PC-9 (cell line): ENCODE results near the gene CCDC85B. TPM values are rescaled to one million over a fixed set of nuclear protein-coding genes. Genes with fewer than 3 reads are reported as not detected.

Source experiments
- BruUV-seq: library from RNA; stranded (reverse); fragments of 400-500 nt; replicated peaks from 2 replicates; lab custom pipeline; 2021; lab: Mats Ljungman, UMichigan
- CTCF ChIA-PET: fragments of 300-600 bp; sonication (Branson Sonifier 250); formaldehyde crosslinking; loops from one replicate; lab custom pipeline; 2022; ENCODE audit warnings: antibody characterized with exemption; lab: Charles Lee
- POLR2A ChIA-PET: fragments of 300-600 bp; sonication (Branson Sonifier 250); formaldehyde crosslinking; loops from one replicate; lab custom pipeline; 2022; ENCODE audit warnings: antibody characterized with exemption; ENCODE audit not compliant: unreplicated experiment; lab: Charles Lee
- DNase-seq, 2 experiments: peaks; one replicate each; pipeline versions ENCODE4 v3.0.0 to v3.0.0-alpha.2; 2015 to 2022; ENCODE audit warnings: mixed read lengths in 1 of 2
- H2AFZ ChIP-seq: fragments of 200-600 bp; sonication (generic); 2 replicates; pipeline ENCODE4 v1.8.1; 2017; ENCODE audit warnings: antibody characterized with exemption
- H3F3A ChIP-seq: fragments of 200-600 bp; sonication (generic); 2 replicates; pipeline ENCODE4 v1.8.1; 2017; ENCODE audit warnings: antibody characterized with exemption, mild to moderate bottlenecking, low read depth; ENCODE audit not compliant: insufficient read depth
- H3K27ac ChIP-seq: fragments of 200-600 bp; sonication (generic); 2 replicates; pipeline ENCODE4 v1.6.1; 2016; ENCODE audit warnings: mixed run types
- H3K27me3 ChIP-seq: fragments of 200-600 bp; sonication (generic); 2 replicates; pipeline ENCODE4 v1.6.1; 2016; ENCODE audit warnings: low read depth, mixed run types; ENCODE audit not compliant: insufficient read depth
- H3K36me3 ChIP-seq: fragments of 200-600 bp; sonication (generic); 2 replicates; pipeline ENCODE4 v1.6.1; 2016; ENCODE audit warnings: low read depth, mixed run types
- H3K4me1 ChIP-seq: fragments of 200-600 bp; sonication (generic); replicated peaks from 2 replicates; pipeline ENCODE4 v1.6.1; 2016; ENCODE audit warnings: mixed run types; ENCODE audit not compliant: insufficient read depth
- H3K4me2 ChIP-seq: fragments of 200-600 bp; sonication (generic); 2 replicates; pipeline ENCODE4 v1.6.1; 2017; ENCODE audit warnings: mixed run types
- H3K4me3 ChIP-seq: fragments of 200-600 bp; sonication (generic); 2 replicates; pipeline ENCODE4 v1.6.1; 2016; ENCODE audit warnings: mixed run types
- H3K79me2 ChIP-seq: fragments of 200-600 bp; sonication (generic); 2 replicates; pipeline ENCODE4 v1.6.1; 2017; ENCODE audit warnings: low read depth, mixed run types
- H3K9me2 ChIP-seq: fragments of 200-600 bp; sonication (generic); 2 replicates; pipeline ENCODE4 v1.8.1; 2017; ENCODE audit warnings: mild to moderate bottlenecking; ENCODE audit not compliant: insufficient read depth
- H3K9me3 ChIP-seq: fragments of 200-600 bp; sonication (generic); 2 replicates; pipeline ENCODE4 v1.8.1; 2016; ENCODE audit warnings: low read depth; ENCODE audit not compliant: insufficient read depth
- H4K20me1 ChIP-seq: fragments of 200-600 bp; sonication (generic); 2 replicates; pipeline ENCODE4 v1.8.1; 2017; ENCODE audit not compliant: insufficient read depth
- CTCF ChIP-seq: fragments of 200-600 bp; sonication (generic); conservative IDR thresholded peaks from 2 replicates; pipeline ENCODE4 v1.6.1; 2017; ENCODE audit warnings: mixed run types, antibody characterized with exemption, mild to moderate bottlenecking, moderate library complexity
- EZH2 ChIP-seq: fragments of 200-600 bp; sonication (generic); IDR thresholded peaks from 2 replicates; pipeline ENCODE4 v1.8.0; 2017; ENCODE audit warnings: antibody characterized with exemption, low read depth
- intact Hi-C: fragments of 100-400 bp; cut with micrococcal nuclease; formaldehyde crosslinking; loops from one replicate; pipeline ENCODE4 v1.10.0; 2022; ENCODE audit not compliant: unreplicated experiment
- total RNA-seq: library from RNA; stranded (reverse); gene quantifications from 2 replicates; pipeline ENCODE4 v1.2.3, GENCODE V29; 2021

Gene CCDC85B
- total RNA-seq, 1 experiment from 2014 or later: 45.0 TPM

GRCh38 chr11:65883786-65884715 lies 6.4 kb upstream of the CCDC85B start:
- intact Hi-C loops: loop anchor here (1.0 to 10.0 kb wide), 3 partner anchors 105 to 181 kb away; no protein-coding TSS in a partner anchor
- peaks cover 32% of the 10 kb centered on the region; the same call in 1 of the 2 replicates for H3F3A ChIP-seq
- H3K27ac ChIP-seq: no peak overlapping the region
- no peaks in the 10 kb centered on the region for H4K20me1 ChIP-seq
- no TSS peak for BruUV-seq
- no peaks in the 10 kb centered on the region for H3K9me3 ChIP-seq
- TF ChIP-seq CTCF (no peak), EZH2 (no peak)
- peaks cover 16% of the 10 kb centered on the region for H3K79me2 ChIP-seq
- no peak overlapping the region for H3K4me3 ChIP-seq
- ChIA-PET POLR2A (interaction anchor here (0.6 to 1.0 kb wide), 5 partner anchors 13 to 1483 kb away, joined by 3 to 8 read pairs (median 4); no protein-coding TSS in a partner anchor), CTCF (interaction anchor here (0.5 to 1.9 kb wide), 13 partner anchors 22 to 486 kb away, joined by 3 to 11 read pairs (median 5); partner anchors contain the start of genes KAT5 and SIPA1)
- H3K9me2 ChIP-seq: no peaks in the 10 kb centered on the region
- no peak overlapping the region for H3K4me2 ChIP-seq
- no peak overlapping the region for H2AFZ ChIP-seq
- H3K4me1 ChIP-seq: peaks cover 16% of the 10 kb centered on the region
- H3K36me3 ChIP-seq: peaks cover 18% of the 10 kb centered on the region; the same call in 1 of the 2 replicates
- H3K27me3 ChIP-seq: no peaks in the 10 kb centered on the region
- no peak for DNase-seq

GRCh38 chr11:65884716-65885092 lies 5.8 kb upstream of the CCDC85B start:
- ChIA-PET POLR2A (interaction anchor here (0.5 to 1.0 kb wide), 8 partner anchors 13 to 1483 kb away, joined by 3 to 14 read pairs (median 4); no protein-coding TSS in a partner anchor), CTCF (interaction anchor here (0.5 to 1.9 kb wide), 15 partner anchors 13 to 486 kb away, joined by 3 to 11 read pairs (median 5); partner anchors contain the start of genes KAT5 and SIPA1)
- Histone ChIP-seq H3K9me2 (no peaks in the 10 kb centered on the region), H3K36me3 (peaks cover 18% of the 10 kb centered on the region; the same call in 1 of the 2 replicates), H3K27me3 (no peaks in the 10 kb centered on the region), H3K4me2 (no peak overlapping the region), H3K4me1 (peaks cover 22% of the 10 kb centered on the region), H2AFZ (no peak overlapping the region), H3F3A (peaks cover 37% of the 10 kb centered on the region; the same call in 1 of the 2 replicates), H4K20me1 (no peaks in the 10 kb centered on the region), H3K27ac (no peak overlapping the region), H3K9me3 (no peaks in the 10 kb centered on the region), H3K79me2 (peaks cover 16% of the 10 kb centered on the region), H3K4me3 (no peak overlapping the region)
- BruUV-seq: no TSS peak
- DNase-seq: peak; percentile 58 to 85
- peak; percentile 98 for TF ChIP-seq CTCF
- no peak for TF ChIP-seq EZH2
- intact Hi-C loops: loop anchor here (1.0 to 10.0 kb wide), 4 partner anchors 105 to 247 kb away; partner anchors contain the start of gene SIPA1

GRCh38 chr11:65885231-65885630 lies 5.2 kb upstream of the CCDC85B start:
- CTCF ChIA-PET: interaction anchor here (0.6 to 1.9 kb wide), 13 partner anchors 13 to 247 kb away, joined by 3 to 11 read pairs (median 5); partner anchors contain the start of genes KAT5 and SIPA1
- peaks cover 28% of the 10 kb centered on the region for H3K4me1 ChIP-seq
- POLR2A ChIA-PET: interaction anchor here (0.5 to 1.0 kb wide), 7 partner anchors 14 to 1484 kb away, joined by 3 to 14 read pairs (median 5); no protein-coding TSS in a partner anchor
- H3K4me3 ChIP-seq: no peak overlapping the region
- no peak for DNase-seq
- H2AFZ ChIP-seq: no peak overlapping the region
- H3K36me3 ChIP-seq: peaks cover 18% of the 10 kb centered on the region; the same call in 1 of the 2 replicates
- no peaks in the 10 kb centered on the region for H3K9me3 ChIP-seq
- no peaks in the 10 kb centered on the region for H3K9me2 ChIP-seq
- no peaks in the 10 kb centered on the region for H3K27me3 ChIP-seq
- BruUV-seq: no TSS peak
- H3K4me2 ChIP-seq: no peak overlapping the region
- peaks cover 16% of the 10 kb centered on the region for H3K79me2 ChIP-seq
- H3F3A ChIP-seq: peaks cover 42% of the 10 kb centered on the region; the same call in 1 of the 2 replicates
- H3K27ac ChIP-seq: no peak overlapping the region
- TF ChIP-seq CTCF (no peak), EZH2 (no peak)
- H4K20me1 ChIP-seq: no peaks in the 10 kb centered on the region
- intact Hi-C loops: loop anchor here (5.0 to 10.0 kb wide), 2 partner anchors 180 to 248 kb away; partner anchors contain the start of gene SIPA1
